ENCODE results near the gene SYNPO2L. TPM values are rescaled to one million over a fixed set of nuclear protein-coding genes. Genes with fewer than 3 reads are reported as not detected.
A peak's percentile ranks its signal among the peaks of the same experiment; 100 is the strongest.
"Not testable (repeated sequence)": the region's sequence is repeated elsewhere in the genome, so short reads cannot be mapped to it uniquely, and the experiment has no call there.

Gene SYNPO2L
- total and polyA plus RNA-seq, 7 donors: 0.12 to 0.23 TPM; not detected in 5

DNA sequence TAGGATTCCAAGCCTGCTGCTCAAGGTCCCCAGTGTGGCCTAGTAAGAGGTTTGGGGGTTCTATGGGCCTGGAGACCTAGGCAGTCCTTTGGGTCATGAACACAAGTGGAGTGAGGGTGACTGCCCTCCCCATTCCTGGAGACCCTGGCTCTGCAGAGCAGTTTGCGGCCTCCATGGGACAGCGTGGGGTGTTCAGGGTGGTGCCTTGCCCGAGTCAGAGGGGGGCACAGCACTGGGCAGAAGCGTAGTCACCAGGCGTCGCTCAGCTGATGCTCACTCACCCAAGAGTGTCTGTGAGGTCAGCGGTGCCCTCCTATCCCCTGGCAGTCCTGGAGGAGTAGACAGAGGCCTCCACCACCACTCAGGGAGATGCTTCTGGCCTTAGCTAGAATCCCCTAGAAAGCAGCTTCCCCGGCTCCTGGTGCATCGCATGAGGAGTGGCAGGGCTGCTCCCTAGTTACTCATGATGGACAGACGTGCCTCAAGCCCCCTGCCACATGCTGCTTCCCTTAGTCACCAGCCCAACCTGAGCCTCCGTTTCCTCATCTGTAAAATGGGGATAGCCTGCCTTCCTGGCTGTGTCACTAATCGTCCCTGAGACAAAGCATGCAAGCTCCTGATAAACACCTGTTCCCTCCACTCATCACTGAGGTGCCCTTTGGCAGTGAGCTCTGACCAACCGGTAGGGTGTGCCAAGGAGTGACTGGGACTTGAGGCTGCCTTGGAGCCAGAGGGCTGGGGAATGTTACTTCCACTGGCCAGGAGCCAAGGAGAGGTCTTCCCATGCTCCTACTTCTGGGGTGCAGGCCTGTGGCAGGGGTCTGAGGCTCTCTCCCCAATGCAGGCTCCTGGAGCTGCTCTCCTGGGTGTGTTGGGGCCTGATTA is 8.6 kb upstream of the SYNPO2L start:
- WGBS, 2 donors: 83 to 85% methylated on average over 13 of the region's 13 CpGs

DNA sequence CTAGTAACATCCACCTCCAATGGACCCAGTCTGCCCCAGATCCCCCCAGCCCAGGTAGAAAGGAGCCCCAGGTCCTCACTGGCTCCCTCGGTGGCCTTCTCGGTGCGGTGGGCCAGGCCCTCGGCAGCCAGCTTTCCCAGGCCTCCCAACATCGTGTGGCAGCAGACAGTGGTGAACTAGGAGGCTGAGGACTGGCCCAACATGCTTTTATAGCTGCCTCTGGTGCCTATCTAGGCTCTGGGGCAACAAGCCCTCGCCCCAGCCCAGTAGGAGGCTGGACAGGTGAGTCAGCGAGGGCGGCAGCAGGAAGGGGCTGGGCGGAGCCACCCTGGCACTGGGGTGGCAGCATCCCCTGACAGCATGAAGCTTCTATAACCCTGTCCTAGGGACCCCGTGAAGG is 7.8 kb upstream of the SYNPO2L start:
- H3K9me3 ChIP-seq; H3K27ac ChIP-seq; H3K4me1 ChIP-seq; H3K36me3 ChIP-seq; intact Hi-C loops (cut with DNase I); DNase-seq; H3K4me3 ChIP-seq; H3K27me3 ChIP-seq: not testable (repeated sequence)
- WGBS, 2 donors: 74 to 85% methylated on average over 10 of the region's 10 CpGs

More for the DNA sequence above, 8.6 kb upstream of the SYNPO2L start:
- H3K4me3 ChIP-seq; H3K27ac ChIP-seq; H3K36me3 ChIP-seq; H3K9me3 ChIP-seq; DNase-seq; H3K27me3 ChIP-seq; intact Hi-C loops (cut with DNase I); H3K4me1 ChIP-seq: not testable (repeated sequence)

DNA sequence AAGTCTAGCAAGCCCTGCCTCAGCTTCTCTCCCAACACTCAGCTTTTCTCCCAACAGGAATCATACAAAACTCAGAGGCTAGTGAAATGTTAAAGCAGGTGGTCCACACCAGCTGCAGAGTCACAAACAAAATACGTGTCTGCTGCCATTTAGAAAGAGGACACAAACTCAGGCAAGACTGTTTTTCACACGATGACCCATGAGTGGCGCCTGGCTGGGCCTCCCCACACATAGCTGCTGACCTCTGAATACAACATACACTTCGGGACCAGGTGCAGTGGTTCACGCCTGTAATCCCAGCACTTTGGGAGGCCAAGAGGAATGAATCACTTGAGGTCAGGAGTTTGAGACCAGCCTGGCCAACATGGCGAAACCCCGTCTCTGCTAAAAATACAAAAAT is 6.9 kb upstream of the SYNPO2L start:
- DNase-seq; H3K9me3 ChIP-seq; H3K27me3 ChIP-seq; H3K27ac ChIP-seq; H3K4me1 ChIP-seq; H3K4me3 ChIP-seq; H3K36me3 ChIP-seq; intact Hi-C loops (cut with DNase I): not testable (repeated sequence)
- WGBS, 2 donors: 89% methylated on average over 7 of the region's 7 CpGs

DNA sequence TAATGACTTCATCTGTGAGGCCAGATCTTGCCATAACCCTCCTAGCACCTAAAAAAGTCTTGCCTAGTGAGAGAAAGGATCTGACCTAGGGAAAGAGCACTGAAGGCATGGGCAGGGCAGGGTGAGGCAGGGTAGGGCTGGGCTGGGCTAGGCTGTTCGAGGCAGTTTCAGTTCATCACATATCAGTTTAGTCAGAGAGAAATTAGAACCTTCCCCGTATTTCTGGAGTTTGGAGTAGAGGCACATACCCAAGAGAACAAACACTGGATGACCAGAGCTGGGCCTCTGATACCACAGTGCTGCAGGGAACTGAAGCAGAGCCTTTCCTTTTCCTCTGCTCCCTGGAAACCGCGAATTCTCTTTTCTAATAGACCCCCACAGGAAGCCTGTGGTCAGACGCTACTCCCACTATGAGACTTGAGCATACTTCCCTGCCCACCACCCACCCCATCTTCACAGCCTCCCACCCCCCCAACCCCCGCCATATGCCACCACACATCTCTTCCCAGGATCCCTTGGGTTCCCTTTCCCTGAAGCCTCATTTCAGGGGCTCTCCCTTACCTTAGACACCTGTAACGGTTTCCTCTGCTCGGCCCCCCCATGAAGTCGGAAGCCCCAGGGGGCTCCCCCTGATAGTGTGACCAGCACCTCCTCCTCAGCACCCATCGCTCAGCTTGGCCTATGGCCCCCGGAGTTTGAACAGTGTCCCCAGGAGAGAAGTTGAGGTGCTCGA is 406 bp downstream of the SYNPO2L start:
- intact Hi-C loops (cut with DNase I): no loop called here
- 56 to 71% methylated on average over 12 of the region's 12 CpGs for WGBS, 2 donors
- Histone ChIP-seq H3K4me1 (peaks cover 0 to 15% (median 7%) of the 10 kb centered on the region in 4 donors), H3K4me3 (no peak overlapping the region), H3K27ac (peak overlapping the region in 1 of 4 donors; percentile 52), H3K9me3 (no peaks in the 10 kb centered on the region), H3K36me3 (no peaks in the 10 kb centered on the region), H3K27me3 (no peaks in the 10 kb centered on the region)
- no peak for TF ChIP-seq EP300 (IDR thresholded peaks at IDR 0.05)
- TF ChIP-seq, protein P1, sequence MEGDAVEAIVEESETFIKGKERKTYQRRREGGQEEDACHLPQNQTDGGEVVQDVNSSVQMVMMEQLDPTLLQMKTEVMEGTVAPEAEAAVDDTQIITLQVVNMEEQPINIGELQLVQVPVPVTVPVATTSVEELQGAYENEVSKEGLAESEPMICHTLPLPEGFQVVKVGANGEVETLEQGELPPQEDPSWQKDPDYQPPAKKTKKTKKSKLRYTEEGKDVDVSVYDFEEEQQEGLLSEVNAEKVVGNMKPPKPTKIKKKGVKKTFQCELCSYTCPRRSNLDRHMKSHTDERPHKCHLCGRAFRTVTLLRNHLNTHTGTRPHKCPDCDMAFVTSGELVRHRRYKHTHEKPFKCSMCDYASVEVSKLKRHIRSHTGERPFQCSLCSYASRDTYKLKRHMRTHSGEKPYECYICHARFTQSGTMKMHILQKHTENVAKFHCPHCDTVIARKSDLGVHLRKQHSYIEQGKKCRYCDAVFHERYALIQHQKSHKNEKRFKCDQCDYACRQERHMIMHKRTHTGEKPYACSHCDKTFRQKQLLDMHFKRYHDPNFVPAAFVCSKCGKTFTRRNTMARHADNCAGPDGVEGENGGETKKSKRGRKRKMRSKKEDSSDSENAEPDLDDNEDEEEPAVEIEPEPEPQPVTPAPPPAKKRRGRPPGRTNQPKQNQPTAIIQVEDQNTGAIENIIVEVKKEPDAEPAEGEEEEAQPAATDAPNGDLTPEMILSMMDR (IDR thresholded peaks at IDR 0.05): no peak
- no peak for TF ChIP-seq POLR2A (IDR thresholded peaks at IDR 0.05)
- TF ChIP-seq POLR2AphosphoS5 (IDR thresholded peaks at IDR 0.05): no peak
- DNase-seq: no peak

DNA sequence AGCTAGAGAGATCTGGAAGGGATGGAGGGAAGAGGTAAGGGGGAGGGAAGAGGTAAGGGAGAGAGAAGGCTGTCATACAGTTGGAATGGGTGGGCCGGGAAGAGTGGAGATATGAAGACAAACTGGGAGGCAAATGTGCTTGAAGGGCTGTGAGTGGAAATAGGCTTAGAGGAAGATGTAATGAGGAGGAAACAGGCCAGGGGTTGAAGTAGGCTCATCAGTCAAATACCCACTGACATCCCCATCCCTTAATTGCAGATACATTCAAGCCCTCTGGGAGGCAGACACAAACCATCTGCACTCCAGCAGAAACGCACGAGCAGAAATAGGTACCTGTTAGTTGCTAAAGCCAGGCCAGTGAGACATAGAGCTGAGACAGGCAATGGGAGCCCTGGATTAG is 2.1 kb downstream of the SYNPO2L start:
- no peak for TF ChIP-seq POLR2AphosphoS5 (IDR thresholded peaks at IDR 0.05)
- 79 to 83% methylated on average over 3 of the region's 3 CpGs for WGBS, 2 donors
- no peak for DNase-seq
- intact Hi-C loops (cut with DNase I): no loop called here
- H3K27ac ChIP-seq: no peak overlapping the region
- H3K9me3 ChIP-seq: no peaks in the 10 kb centered on the region
- H3K36me3 ChIP-seq: no peaks in the 10 kb centered on the region
- no peak overlapping the region for H3K4me3 ChIP-seq
- peaks cover 0 to 15% (median 7%) of the 10 kb centered on the region in 4 donors for H3K4me1 ChIP-seq
- no peaks in the 10 kb centered on the region for H3K27me3 ChIP-seq

DNA sequence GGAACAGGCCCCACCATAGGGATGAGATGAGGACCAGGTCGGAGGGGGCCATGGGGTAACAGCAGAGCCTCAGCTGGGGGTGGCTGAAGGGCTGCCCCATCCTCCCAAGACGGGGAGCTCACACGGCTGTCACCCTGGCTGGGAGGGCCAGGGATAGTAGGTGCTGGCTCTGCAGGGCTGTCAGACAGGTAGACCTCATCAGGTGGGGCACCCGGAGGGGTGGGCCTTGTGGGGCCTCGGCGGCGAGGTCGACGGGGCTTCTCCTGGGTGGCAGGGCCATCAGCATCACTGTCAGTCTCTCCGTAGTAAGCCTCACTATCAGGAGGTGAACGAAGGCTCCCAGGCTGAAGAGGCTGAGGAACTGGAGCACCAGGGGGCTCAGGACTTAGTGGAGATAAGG is 2.6 kb downstream of the SYNPO2L start:
- DNase-seq: no peak
- 93 to 94% methylated on average over 11 of the region's 11 CpGs for WGBS, 2 donors
- H3K27ac ChIP-seq: no peak overlapping the region
- H3K4me3 ChIP-seq: no peak overlapping the region
- H3K27me3 ChIP-seq: no peaks in the 10 kb centered on the region
- intact Hi-C loops (cut with DNase I): no loop called here
- no peaks in the 10 kb centered on the region for H3K36me3 ChIP-seq
- H3K9me3 ChIP-seq: no peaks in the 10 kb centered on the region
- no peak for TF ChIP-seq POLR2A (IDR thresholded peaks at IDR 0.05)
- H3K4me1 ChIP-seq: peaks cover 0 to 20% (median 11%) of the 10 kb centered on the region in 4 donors

DNA sequence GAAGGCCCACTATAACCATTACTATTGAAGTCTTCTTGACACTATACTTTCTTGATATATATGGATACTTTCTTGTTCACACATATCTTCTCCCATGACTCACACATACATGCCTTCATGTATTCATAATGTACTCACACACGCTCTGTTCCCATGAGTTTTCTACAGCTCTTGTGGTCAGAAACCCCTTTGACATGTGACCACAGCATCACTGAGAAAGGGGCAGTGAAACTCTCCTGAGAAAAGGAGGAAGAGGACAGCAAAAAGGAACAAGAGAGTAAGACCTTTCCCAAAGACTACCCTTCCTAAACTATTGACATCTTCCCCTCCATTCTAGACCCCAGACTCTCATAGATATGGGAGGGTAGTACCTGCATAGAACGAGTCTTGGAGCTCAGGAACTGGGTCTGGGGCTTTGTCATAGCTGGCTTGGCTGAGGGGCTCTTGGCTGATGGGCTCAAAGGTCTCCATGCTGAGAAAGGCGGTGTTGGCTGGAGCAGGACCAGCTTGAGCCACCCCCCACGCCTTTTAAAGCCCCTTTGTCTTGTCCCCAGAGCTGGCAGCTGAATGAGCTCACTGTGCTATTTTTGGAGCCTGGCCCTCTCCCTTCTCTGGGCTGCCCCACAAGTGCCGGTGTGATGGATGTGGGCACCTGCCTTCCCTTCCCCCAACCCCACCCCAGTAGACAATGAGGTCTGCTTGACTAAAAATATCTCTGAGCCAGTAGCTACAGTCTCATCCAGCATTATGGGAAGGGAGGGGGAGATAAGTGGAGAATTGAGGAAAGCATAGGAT is 5.1 kb downstream of the SYNPO2L start:
- no peak overlapping the region for H3K27ac ChIP-seq
- DNase-seq: no peak
- no peaks in the 10 kb centered on the region for H3K9me3 ChIP-seq
- 71 to 75% methylated on average over 5 of the region's 5 CpGs for WGBS, 2 donors
- peaks cover 0 to 25% (median 15%) of the 10 kb centered on the region in 4 donors for H3K4me1 ChIP-seq
- H3K27me3 ChIP-seq: no peaks in the 10 kb centered on the region
- TF ChIP-seq POLR2A (IDR thresholded peaks at IDR 0.05) (no peak), POLR2AphosphoS5 (IDR thresholded peaks at IDR 0.05) (no peak), EP300 (IDR thresholded peaks at IDR 0.05) (no peak)
- TF ChIP-seq, protein P1 (IDR thresholded peaks at IDR 0.05): no peak
- no peak overlapping the region for H3K4me3 ChIP-seq
- intact Hi-C loops (cut with DNase I): no loop called here
- no peaks in the 10 kb centered on the region for H3K36me3 ChIP-seq
